Measurements from ENCODE around the gene DGCR2.

DNA sequence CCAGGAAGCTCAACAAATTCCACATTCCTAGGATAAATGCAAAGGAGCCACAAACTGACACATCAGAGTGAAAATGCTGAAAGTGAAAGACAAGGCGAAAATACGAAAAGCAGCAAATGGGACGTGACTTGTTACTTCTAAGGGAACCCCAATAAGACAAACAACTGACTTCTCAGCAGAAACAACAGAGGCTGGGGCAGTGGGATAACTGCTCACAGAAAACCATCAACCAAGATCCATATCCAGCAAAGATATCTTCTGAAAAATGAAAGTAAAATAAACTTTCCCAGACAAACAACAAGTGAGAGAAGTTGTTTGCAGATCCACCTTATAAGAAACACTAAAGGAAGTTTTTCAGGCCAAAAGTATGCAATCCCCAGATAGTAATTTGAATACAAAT lies 72.1 kb downstream of the DGCR2 start:
- no peak for TF ChIP-seq CEBPB (IDR thresholded peaks at IDR 0.05)
- no peak for TF ChIP-seq TAF1 (IDR thresholded peaks at IDR 0.05; ENCODE audit: low read depth)
- no peak for TF ChIP-seq TCF12 (IDR thresholded peaks at IDR 0.05; ENCODE audit: low read depth)
- TF ChIP-seq, protein P1, sequence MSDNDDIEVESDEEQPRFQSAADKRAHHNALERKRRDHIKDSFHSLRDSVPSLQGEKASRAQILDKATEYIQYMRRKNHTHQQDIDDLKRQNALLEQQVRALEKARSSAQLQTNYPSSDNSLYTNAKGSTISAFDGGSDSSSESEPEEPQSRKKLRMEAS (IDR thresholded peaks at IDR 0.05), result no peak
- TF ChIP-seq NFIC (IDR thresholded peaks at IDR 0.05), result no peak
- TF ChIP-seq, protein P2, sequence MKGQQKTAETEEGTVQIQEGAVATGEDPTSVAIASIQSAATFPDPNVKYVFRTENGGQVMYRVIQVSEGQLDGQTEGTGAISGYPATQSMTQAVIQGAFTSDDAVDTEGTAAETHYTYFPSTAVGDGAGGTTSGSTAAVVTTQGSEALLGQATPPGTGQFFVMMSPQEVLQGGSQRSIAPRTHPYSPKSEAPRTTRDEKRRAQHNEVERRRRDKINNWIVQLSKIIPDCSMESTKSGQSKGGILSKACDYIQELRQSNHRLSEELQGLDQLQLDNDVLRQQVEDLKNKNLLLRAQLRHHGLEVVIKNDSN (IDR thresholded peaks at IDR 0.05), result no peak
- TF ChIP-seq EP300 (IDR thresholded peaks at IDR 0.05; ENCODE audit: borderline replicate concordance), result no peak
- TF ChIP-seq RAD21 (IDR thresholded peaks at IDR 0.05; ENCODE audit: low read depth), result no peak
- no peak for TF ChIP-seq EGR1 (IDR thresholded peaks at IDR 0.05)
- TF ChIP-seq FOXM1 (IDR thresholded peaks at IDR 0.05; ENCODE audit: borderline replicate concordance, low read depth), result no peak
